ENCODE data around the gene EBPL.
"Not testable (repeated sequence)": the region's sequence is repeated elsewhere in the genome, so short reads cannot be mapped to it uniquely, and the experiment has no call there.

Gene EBPL

DNA sequence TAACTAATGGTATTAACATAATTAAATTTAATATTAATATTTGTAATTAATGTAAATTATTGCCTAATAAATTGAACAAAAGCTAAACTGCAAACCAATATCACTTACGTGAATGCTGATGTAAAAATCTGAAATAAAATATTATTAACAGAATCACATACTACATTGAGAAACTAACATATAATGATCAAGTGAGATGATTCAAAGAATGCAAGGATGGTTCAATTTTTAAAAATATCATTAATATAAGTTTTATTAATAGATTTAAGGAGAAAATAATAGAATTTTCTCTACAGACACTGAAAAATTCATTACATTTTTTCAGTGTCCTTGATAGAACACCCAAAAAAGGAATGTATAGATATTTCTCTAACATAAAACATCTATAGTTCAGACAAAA, 23.5 kb upstream of the EBPL start:
- no peak for DNase-seq (ENCODE audit: low read depth)
- TF ChIP-seq, protein P1, sequence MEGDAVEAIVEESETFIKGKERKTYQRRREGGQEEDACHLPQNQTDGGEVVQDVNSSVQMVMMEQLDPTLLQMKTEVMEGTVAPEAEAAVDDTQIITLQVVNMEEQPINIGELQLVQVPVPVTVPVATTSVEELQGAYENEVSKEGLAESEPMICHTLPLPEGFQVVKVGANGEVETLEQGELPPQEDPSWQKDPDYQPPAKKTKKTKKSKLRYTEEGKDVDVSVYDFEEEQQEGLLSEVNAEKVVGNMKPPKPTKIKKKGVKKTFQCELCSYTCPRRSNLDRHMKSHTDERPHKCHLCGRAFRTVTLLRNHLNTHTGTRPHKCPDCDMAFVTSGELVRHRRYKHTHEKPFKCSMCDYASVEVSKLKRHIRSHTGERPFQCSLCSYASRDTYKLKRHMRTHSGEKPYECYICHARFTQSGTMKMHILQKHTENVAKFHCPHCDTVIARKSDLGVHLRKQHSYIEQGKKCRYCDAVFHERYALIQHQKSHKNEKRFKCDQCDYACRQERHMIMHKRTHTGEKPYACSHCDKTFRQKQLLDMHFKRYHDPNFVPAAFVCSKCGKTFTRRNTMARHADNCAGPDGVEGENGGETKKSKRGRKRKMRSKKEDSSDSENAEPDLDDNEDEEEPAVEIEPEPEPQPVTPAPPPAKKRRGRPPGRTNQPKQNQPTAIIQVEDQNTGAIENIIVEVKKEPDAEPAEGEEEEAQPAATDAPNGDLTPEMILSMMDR (conservative IDR thresholded peaks at IDR 0.05; ENCODE audit: low read length): no peak
- H3K4me3 ChIP-seq (ENCODE audit: low read length): no peak overlapping the region

DNA sequence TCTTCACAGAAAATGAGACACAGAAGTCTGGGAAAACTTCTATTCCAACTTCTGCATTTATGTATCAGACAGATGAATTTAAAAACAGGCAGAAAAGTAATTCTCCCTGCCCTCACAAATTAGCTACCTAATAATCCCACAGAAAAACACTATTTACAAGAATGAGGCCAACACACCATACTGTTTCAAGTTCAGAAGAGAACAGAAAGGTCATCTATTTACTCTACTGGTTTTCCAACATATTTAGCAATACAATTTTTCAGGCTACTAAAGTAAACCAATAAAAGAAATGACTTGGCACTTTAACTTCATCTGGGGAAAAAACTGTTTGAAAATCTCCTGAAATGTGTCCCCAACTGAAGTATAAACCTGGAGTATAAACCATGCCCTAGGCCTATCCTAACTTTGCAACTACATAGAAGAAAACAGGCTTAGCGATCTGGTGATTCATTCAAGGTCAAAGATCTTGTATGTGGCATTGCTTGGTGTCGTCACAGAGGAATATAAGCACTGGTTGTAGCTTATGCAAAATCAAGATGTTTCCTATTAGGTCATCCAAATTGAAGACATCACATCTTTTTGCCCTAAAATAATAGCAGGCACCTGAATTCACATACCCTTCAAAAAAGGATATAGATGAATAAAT, 20.1 kb upstream of the EBPL start:
- H3K4me3 ChIP-seq (ENCODE audit: low read length): no peak overlapping the region
- TF ChIP-seq, protein P1 (conservative IDR thresholded peaks at IDR 0.05; ENCODE audit: low read length): no peak
- DNase-seq (ENCODE audit: low read depth): peak; percentile 37

DNA sequence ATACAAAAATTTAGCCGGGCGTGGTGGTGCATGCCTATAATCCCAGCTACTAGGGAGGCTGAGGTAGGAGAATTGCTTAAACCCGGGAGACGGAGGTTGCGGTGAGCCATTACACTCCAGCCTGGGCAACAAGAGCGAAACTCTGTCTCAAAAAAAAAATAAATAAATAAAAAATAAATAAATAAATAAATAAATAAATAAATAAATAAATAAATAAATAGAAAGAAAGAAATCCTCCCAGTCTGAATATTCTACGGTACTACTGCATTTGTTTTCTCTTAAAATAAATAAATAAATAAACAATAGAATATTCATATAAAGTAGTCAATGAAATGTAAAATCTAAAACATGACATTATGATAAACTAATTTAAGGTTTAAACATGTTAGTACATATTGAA, 13.0 kb upstream of the EBPL start:
- H3K4me3 ChIP-seq (ENCODE audit: low read length); DNase-seq (ENCODE audit: low read depth): not testable (repeated sequence)

DNA sequence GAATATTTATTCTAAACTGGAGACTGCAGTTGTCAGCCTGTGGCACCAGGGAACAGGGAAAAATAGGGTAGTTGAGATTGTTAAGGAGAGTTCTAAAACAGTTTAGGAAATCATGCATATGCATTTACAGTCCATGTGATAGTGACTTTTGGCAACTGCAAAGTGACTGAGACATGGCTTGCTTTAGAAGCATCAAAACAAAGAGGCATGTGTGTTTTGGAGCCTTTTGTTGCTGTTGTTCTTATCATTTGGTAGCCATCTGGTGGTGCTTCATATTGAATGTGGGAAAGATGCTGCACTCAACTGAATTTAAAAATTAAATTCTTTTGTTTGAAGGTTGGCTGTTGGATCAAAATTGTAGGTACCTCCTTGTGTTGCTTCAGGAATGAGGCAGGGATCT, 10.2 kb upstream of the EBPL start:
- TF ChIP-seq, protein P1 (conservative IDR thresholded peaks at IDR 0.05; ENCODE audit: low read length): no peak

DNA sequence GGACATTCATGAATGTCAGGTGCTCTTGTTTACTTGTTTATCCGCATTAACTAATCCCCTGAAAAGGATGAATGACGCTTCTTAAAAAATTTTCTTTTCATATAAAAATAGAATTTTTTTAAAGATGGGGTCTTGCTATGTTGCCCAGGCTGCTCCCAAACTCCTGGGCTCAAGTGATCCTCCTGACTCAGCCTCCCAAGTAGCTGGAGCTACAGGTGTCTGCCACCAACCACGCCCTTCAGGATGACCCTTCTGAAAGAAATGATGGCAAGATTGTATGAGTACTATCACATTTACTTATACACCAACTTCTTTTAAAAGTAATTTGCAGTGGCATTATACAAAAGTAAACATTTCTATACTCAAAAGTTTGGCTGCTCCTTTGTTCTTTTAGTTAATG, 6.2 kb upstream of the EBPL start:
- TF ChIP-seq, protein P1 (conservative IDR thresholded peaks at IDR 0.05; ENCODE audit: low read length): no peak
- no peak for DNase-seq (ENCODE audit: low read depth)
- no peak overlapping the region for H3K4me3 ChIP-seq (ENCODE audit: low read length)

More for the DNA sequence above, 10.2 kb upstream of the EBPL start:
- DNase-seq (ENCODE audit: low read depth): no peak
- no peak overlapping the region for H3K4me3 ChIP-seq (ENCODE audit: low read length)

DNA sequence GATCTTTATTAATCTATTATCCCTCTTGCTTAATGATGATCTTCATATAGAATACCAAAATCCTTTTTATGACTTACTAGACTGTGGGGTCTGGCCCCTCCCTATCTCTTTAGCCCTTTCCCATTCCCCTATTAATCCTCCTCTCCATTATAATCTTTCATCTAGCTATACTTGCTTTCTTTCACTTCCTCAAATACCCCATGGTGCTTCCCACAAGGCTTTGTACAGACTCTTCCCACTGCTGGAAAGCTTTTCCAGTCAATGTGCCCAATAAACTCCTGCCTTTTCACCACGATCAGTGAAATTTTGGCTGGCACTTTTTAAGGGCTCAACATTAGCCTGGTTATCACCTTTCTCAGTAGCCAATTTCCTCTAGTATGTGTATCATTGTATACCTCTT, 3.2 kb upstream of the EBPL start:
- TF ChIP-seq, protein P1 (conservative IDR thresholded peaks at IDR 0.05; ENCODE audit: low read length): no peak
- H3K4me3 ChIP-seq (ENCODE audit: low read length): no peak overlapping the region

DNA sequence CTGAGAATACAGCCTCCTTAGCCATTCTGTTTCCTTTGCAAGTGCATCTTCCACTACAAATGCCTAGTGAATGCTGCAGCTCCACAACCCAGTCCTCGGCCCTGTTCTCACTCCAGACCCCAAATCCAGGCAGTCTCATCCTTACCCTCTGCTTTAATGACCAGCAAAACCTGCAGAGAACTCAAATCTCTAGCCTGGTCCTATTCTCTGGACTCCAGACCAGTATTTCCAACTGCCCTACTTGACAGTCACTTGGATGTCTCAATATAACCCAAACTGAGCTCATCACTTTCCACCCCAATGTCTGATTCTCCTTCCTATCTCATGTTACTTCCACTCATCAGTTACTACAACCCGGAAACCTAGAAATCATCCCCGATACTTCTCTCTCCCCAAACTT, 2.6 kb upstream of the EBPL start:
- H3K4me3 ChIP-seq (ENCODE audit: low read length): no peak overlapping the region
- DNase-seq (ENCODE audit: low read depth): no peak
- TF ChIP-seq, protein P1 (conservative IDR thresholded peaks at IDR 0.05; ENCODE audit: low read length): no peak

More for the DNA sequence above, 3.2 kb upstream of the EBPL start:
- DNase-seq (ENCODE audit: low read depth): no peak

All from AG10803 (cell line).